Measurements from ENCODE around the gene LRP2. TPM values are rescaled to one million over a fixed set of nuclear protein-coding genes. Genes with fewer than 3 reads are reported as not detected.

LRP2 gene
- total and polyA plus RNA-seq, 2 of the 8 experiments (the other 6 are each of a cell fraction or from before 2014, with no cell fraction given): 2.0 to 2.9 TPM

DNA sequence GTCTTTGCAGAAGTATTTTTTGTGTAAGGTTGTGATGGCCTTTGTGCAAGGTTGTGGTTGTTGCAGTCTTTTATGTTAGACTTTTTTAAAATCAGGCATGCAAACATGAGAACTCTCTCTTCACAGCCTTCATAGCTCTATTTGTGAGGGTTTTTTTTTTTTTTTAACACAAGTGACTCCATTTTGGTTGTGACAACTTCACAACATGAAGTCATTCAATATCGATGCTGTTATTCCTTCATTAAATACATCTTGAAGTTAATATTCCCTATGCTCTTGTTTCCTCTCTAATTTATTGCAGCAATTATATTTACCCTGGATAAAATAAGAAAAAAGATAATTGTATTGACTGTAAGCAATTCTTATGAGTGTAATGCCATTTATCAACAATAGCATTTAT, 257.5 kb downstream of the LRP2 start:
- Histone ChIP-seq H3K23ac (ENCODE audit: insufficient read length) (no peak overlapping the region), H3K4me3 (ENCODE audit: extremely low read depth in 1 of 4, insufficient read depth in 2 of 4, low read depth in 3 of 4, low read length in 4 of 4) (no peak overlapping the region), H3K9me3 (ENCODE audit: insufficient read depth in 2 of 2, low read depth in 1 of 2, low read length in 1 of 2) (no peaks in the 10 kb centered on the region), H3K27ac (ENCODE audit: low read depth, low read length) (no peak overlapping the region), H3K9ac (replicated peaks in 1 of 4; ENCODE audit: extremely low read depth in 1 of 4, low read depth in 3 of 4, low read length in 3 of 4) (no peak overlapping the region), H3K79me2 (ENCODE audit: control insufficient read depth in 1 of 2, insufficient read depth in 2 of 2, low read length in 2 of 2) (no peaks in the 10 kb centered on the region), H3K14ac (ENCODE audit: insufficient read length) (no peak overlapping the region), H2BK12ac (ENCODE audit: low read depth, low read length) (no peak overlapping the region), H2AFZ (ENCODE audit: low read length) (no peak overlapping the region), H4K8ac (ENCODE audit: extremely low read depth, insufficient read depth, low read length) (no peak overlapping the region), H3K36me3 (ENCODE audit: control insufficient read depth in 2 of 4, insufficient read depth in 4 of 4, low read length in 3 of 4) (no peaks in the 10 kb centered on the region), H3K79me1 (ENCODE audit: low read depth, low read length) (no peaks in the 10 kb centered on the region), H2AK5ac (ENCODE audit: low read depth, low read length) (no peak overlapping the region), H2BK15ac (ENCODE audit: low read length) (no peak overlapping the region), H2BK5ac (ENCODE audit: low read depth, low read length) (no peak overlapping the region), H3K27me3 (replicated peaks in 1 of 4; ENCODE audit: control insufficient read depth in 3 of 4, extremely low read depth in 1 of 4, insufficient read depth in 3 of 4, low read length in 3 of 4) (no peaks in the 10 kb centered on the region), H4K91ac (replicated peaks; ENCODE audit: insufficient read length, low read length) (no peak overlapping the region), H3K23me2 (ENCODE audit: low read depth, low read length) (no peaks in the 10 kb centered on the region), H4K20me1 (replicated peaks in 1 of 2; ENCODE audit: control insufficient read depth in 1 of 2, insufficient read depth in 2 of 2, low read length in 2 of 2) (no peaks in the 10 kb centered on the region), H3K56ac (replicated peaks; ENCODE audit: insufficient read length, low read depth, low read length) (no peak overlapping the region), H2BK120ac (replicated peaks; ENCODE audit: low read depth, low read length) (no peak overlapping the region), H3K4ac (replicated peaks; ENCODE audit: insufficient read length, low read depth, low read length) (no peak overlapping the region), H2BK20ac (ENCODE audit: low read length) (no peak overlapping the region), H3K4me2 (ENCODE audit: insufficient read depth in 1 of 2, low read depth in 2 of 2, low read length in 2 of 2) (no peak overlapping the region), H3K4me1 (replicated peaks in 1 of 4; ENCODE audit: control insufficient read depth in 3 of 4, insufficient read depth in 4 of 4, low read length in 3 of 4) (0 out of 7 replicates have a peak, but pooled peaks cover 0 to 3% (median 0%) of the 10 kb centered on the region in 4 experiments), H4K5ac (ENCODE audit: insufficient read length, low read depth, low read length) (no peak overlapping the region), H3K18ac (ENCODE audit: extremely low read depth, low read length) (no peak overlapping the region)
- FAIRE-seq (no peak), DNase-seq (ENCODE audit: low read depth in 1 of 2, low spot score in 2 of 2) (no peak)
- ChIA-PET POLR2A (ENCODE audit: partially characterized antibody) (no interaction called here), CTCF (ENCODE audit: partially characterized antibody) (no interaction called here)
- TF ChIP-seq SAP30 (IDR thresholded peaks at IDR 0.05; ENCODE audit: insufficient read depth, insufficient replicate concordance, low read length) (no peak), CHD1 (IDR thresholded peaks at IDR 0.05; ENCODE audit: low read depth, low read length) (no peak), SIN3A (conservative IDR thresholded peaks at IDR 0.05 in 1 of 2, IDR thresholded peaks at IDR 0.05 in 1 of 2; ENCODE audit: low read depth in 1 of 2, low read length in 2 of 2) (no peak), ASH2L (IDR thresholded peaks at IDR 0.05; ENCODE audit: low read length) (no peak), POU5F1 (IDR thresholded peaks at IDR 0.05; ENCODE audit: low read depth, low read length) (no peak), KDM1A (IDR thresholded peaks at IDR 0.05; ENCODE audit: borderline replicate concordance, low read length) (no peak), BRCA1 (IDR thresholded peaks at IDR 0.05; ENCODE audit: low read depth, low read length) (no peak), CTBP2 (IDR thresholded peaks at IDR 0.05; ENCODE audit: borderline replicate concordance, insufficient read depth, insufficient read length, low read length) (no peak), SRF (IDR thresholded peaks at IDR 0.05; ENCODE audit: low read depth, low read length) (no peak), FOSL1 (IDR thresholded peaks at IDR 0.05; ENCODE audit: insufficient read depth, low read depth, low read length) (no peak)
- TF ChIP-seq, protein P1, sequence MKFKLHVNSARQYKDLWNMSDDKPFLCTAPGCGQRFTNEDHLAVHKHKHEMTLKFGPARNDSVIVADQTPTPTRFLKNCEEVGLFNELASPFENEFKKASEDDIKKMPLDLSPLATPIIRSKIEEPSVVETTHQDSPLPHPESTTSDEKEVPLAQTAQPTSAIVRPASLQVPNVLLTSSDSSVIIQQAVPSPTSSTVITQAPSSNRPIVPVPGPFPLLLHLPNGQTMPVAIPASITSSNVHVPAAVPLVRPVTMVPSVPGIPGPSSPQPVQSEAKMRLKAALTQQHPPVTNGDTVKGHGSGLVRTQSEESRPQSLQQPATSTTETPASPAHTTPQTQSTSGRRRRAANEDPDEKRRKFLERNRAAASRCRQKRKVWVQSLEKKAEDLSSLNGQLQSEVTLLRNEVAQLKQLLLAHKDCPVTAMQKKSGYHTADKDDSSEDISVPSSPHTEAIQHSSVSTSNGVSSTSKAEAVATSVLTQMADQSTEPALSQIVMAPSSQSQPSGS (IDR thresholded peaks at IDR 0.05; ENCODE audit: low read length): no peak
- TF ChIP-seq, protein P2, sequence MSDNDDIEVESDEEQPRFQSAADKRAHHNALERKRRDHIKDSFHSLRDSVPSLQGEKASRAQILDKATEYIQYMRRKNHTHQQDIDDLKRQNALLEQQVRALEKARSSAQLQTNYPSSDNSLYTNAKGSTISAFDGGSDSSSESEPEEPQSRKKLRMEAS (IDR thresholded peaks at IDR 0.05): no peak
- WGBS, 2 experiments (ENCODE audit: extremely low coverage in 1 of 2, insufficient coverage in 1 of 2, insufficient read length in 1 of 2, insufficient replicate concordance in 2 of 2, low coverage in 1 of 2, low lambda C conversion rate in 2 of 2, missing lambda C conversion rate in 1 of 2): 100% methylated on average over 1 of the region's 1 CpG; no CpG with 5 or more reads in 1 of the 2 experiments

All from H1 (cell line).